ENCODE measurements around the gene NTN4.

- TF ChIP-seq FOS (IDR thresholded peaks at IDR 0.05; ENCODE audit: borderline replicate concordance, extremely low read depth, insufficient read length), result no peak
- TF ChIP-seq DPF2 (IDR thresholded peaks at IDR 0.05), result no peak
- TF ChIP-seq, protein P1, sequence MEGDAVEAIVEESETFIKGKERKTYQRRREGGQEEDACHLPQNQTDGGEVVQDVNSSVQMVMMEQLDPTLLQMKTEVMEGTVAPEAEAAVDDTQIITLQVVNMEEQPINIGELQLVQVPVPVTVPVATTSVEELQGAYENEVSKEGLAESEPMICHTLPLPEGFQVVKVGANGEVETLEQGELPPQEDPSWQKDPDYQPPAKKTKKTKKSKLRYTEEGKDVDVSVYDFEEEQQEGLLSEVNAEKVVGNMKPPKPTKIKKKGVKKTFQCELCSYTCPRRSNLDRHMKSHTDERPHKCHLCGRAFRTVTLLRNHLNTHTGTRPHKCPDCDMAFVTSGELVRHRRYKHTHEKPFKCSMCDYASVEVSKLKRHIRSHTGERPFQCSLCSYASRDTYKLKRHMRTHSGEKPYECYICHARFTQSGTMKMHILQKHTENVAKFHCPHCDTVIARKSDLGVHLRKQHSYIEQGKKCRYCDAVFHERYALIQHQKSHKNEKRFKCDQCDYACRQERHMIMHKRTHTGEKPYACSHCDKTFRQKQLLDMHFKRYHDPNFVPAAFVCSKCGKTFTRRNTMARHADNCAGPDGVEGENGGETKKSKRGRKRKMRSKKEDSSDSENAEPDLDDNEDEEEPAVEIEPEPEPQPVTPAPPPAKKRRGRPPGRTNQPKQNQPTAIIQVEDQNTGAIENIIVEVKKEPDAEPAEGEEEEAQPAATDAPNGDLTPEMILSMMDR (IDR thresholded peaks at IDR 0.05 in 2 of 3, conservative IDR thresholded peaks at IDR 0.05 in 1 of 3; ENCODE audit: control insufficient read depth in 2 of 3, extremely low read depth in 1 of 3, insufficient read depth in 1 of 3, low read depth in 3 of 3, low read length in 3 of 3), result no peak
- TF ChIP-seq CHD1 (IDR thresholded peaks at IDR 0.05; ENCODE audit: low read depth, low read length), result no peak
- no peak for TF ChIP-seq JUNB (IDR thresholded peaks at IDR 0.05)
- TF ChIP-seq SIN3A (IDR thresholded peaks at IDR 0.05; ENCODE audit: low read depth, low read length), result no peak
- TF ChIP-seq ESRRA (IDR thresholded peaks at IDR 0.05; ENCODE audit: low read length), result no peak
- TF ChIP-seq POLR2AphosphoS2 (IDR thresholded peaks at IDR 0.05; ENCODE audit: low read depth, low read length), result no peak
- TF ChIP-seq ZNF207 (IDR thresholded peaks at IDR 0.05; ENCODE audit: borderline replicate concordance), result no peak
- TF ChIP-seq SPI1 (IDR thresholded peaks at IDR 0.05; ENCODE audit: borderline replicate concordance, insufficient read depth, low read depth, low read length), result no peak
- TF ChIP-seq, protein P2, sequence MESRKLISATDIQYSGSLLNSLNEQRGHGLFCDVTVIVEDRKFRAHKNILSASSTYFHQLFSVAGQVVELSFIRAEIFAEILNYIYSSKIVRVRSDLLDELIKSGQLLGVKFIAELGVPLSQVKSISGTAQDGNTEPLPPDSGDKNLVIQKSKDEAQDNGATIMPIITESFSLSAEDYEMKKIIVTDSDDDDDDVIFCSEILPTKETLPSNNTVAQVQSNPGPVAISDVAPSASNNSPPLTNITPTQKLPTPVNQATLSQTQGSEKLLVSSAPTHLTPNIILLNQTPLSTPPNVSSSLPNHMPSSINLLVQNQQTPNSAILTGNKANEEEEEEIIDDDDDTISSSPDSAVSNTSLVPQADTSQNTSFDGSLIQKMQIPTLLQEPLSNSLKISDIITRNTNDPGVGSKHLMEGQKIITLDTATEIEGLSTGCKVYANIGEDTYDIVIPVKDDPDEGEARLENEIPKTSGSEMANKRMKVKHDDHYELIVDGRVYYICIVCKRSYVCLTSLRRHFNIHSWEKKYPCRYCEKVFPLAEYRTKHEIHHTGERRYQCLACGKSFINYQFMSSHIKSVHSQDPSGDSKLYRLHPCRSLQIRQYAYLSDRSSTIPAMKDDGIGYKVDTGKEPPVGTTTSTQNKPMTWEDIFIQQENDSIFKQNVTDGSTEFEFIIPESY (IDR thresholded peaks at IDR 0.05), result no peak
Observed at GRCh38 chr12:95633732-95634465, 156.7 kb downstream of the NTN4 start.
